ENCODE data around the gene PLXNA4. TPM values are rescaled to one million over a fixed set of nuclear protein-coding genes. Genes with fewer than 3 reads are reported as not detected.

PLXNA4 gene
- total RNA-seq, 1 experiment from 2014 or later, result not detected

DNA sequence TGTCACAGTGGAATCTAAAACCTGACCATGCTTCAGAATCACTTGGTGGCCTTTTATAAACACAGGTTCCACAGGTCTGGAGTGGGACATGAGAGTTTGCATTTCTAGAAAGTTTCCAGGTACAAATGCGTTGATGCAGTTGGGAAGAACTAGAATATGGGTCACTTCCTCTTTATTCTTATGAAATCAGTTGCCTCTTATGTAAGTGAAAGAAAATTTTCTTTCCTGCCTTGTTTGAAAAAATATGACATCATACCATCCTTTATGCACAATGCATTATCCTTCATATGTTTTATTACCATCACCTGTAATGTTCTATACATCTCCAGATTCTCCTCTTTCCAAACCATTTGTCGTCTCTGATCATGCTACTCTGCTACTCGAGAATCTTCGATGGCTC, 44.0 kb downstream of the PLXNA4 start:
- CTCF ChIA-PET, result no interaction called here

More for the DNA sequence above, 44.0 kb downstream of the PLXNA4 start:
- Histone ChIP-seq H4K20me1 (ENCODE audit: insufficient read depth) (no peaks in the 10 kb centered on the region), H3K79me2 (ENCODE audit: insufficient read depth, low read length) (no peaks in the 10 kb centered on the region), H3K4me3 (replicated peaks in 1 of 2; ENCODE audit: low read depth in 1 of 2, low read length in 2 of 2) (no peak overlapping the region), H3K4me2 (ENCODE audit: low read length) (no peak overlapping the region), H3K27me3 (ENCODE audit: insufficient read depth, low read length) (peaks cover 87% of the 10 kb centered on the region), H3K9me3 (ENCODE audit: control insufficient read depth in 1 of 2, insufficient read depth in 1 of 2, low read depth in 1 of 2, low read length in 2 of 2) (no peaks in the 10 kb centered on the region), H3K27ac (ENCODE audit: low read depth, low read length) (no peak overlapping the region), H3K9ac (ENCODE audit: low read length) (no peak overlapping the region), H3K36me3 (ENCODE audit: control insufficient read depth in 1 of 2, insufficient read depth in 2 of 2, low read length in 2 of 2) (no peaks in the 10 kb centered on the region), H3K4me1 (ENCODE audit: control insufficient read depth in 1 of 2, insufficient read depth in 2 of 2, low read length in 2 of 2) (no peaks in the 10 kb centered on the region), H3K9me2 (ENCODE audit: insufficient read depth) (no peaks in the 10 kb centered on the region), H2AFZ (ENCODE audit: low read depth, low read length, poor library complexity, severe bottlenecking) (no peak overlapping the region)
- RAD21 ChIA-PET (ENCODE audit: low non-redundant PET in 1 of 2, low total read pairs in 2 of 2, uncharacterized antibody in 2 of 2, unreplicated experiment in 2 of 2), result no interaction called here
- ATAC-seq, result no peak
- POLR2A ChIA-PET, result no interaction called here
- intact Hi-C loops (cut with micrococcal nuclease), result no loop called here
- no TSS peak for BruUV-seq (replicated peaks)
- TF ChIP-seq, protein P1, sequence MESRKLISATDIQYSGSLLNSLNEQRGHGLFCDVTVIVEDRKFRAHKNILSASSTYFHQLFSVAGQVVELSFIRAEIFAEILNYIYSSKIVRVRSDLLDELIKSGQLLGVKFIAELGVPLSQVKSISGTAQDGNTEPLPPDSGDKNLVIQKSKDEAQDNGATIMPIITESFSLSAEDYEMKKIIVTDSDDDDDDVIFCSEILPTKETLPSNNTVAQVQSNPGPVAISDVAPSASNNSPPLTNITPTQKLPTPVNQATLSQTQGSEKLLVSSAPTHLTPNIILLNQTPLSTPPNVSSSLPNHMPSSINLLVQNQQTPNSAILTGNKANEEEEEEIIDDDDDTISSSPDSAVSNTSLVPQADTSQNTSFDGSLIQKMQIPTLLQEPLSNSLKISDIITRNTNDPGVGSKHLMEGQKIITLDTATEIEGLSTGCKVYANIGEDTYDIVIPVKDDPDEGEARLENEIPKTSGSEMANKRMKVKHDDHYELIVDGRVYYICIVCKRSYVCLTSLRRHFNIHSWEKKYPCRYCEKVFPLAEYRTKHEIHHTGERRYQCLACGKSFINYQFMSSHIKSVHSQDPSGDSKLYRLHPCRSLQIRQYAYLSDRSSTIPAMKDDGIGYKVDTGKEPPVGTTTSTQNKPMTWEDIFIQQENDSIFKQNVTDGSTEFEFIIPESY (IDR thresholded peaks at IDR 0.05; ENCODE audit: extremely low read depth, insufficient replicate concordance, low read length), result no peak
- no peak for TF ChIP-seq RAD21 (IDR thresholded peaks at IDR 0.05; ENCODE audit: low read depth)
- TF ChIP-seq SIN3A (IDR thresholded peaks at IDR 0.05; ENCODE audit: low read depth), result no peak
- TF ChIP-seq EZH2 (IDR thresholded peaks at IDR 0.05), result no peak
- TF ChIP-seq, protein P2, sequence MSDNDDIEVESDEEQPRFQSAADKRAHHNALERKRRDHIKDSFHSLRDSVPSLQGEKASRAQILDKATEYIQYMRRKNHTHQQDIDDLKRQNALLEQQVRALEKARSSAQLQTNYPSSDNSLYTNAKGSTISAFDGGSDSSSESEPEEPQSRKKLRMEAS (IDR thresholded peaks at IDR 0.05), result no peak
- TF ChIP-seq CEBPB (IDR thresholded peaks at IDR 0.05; ENCODE audit: low read depth), result no peak
- TF ChIP-seq, protein P3, sequence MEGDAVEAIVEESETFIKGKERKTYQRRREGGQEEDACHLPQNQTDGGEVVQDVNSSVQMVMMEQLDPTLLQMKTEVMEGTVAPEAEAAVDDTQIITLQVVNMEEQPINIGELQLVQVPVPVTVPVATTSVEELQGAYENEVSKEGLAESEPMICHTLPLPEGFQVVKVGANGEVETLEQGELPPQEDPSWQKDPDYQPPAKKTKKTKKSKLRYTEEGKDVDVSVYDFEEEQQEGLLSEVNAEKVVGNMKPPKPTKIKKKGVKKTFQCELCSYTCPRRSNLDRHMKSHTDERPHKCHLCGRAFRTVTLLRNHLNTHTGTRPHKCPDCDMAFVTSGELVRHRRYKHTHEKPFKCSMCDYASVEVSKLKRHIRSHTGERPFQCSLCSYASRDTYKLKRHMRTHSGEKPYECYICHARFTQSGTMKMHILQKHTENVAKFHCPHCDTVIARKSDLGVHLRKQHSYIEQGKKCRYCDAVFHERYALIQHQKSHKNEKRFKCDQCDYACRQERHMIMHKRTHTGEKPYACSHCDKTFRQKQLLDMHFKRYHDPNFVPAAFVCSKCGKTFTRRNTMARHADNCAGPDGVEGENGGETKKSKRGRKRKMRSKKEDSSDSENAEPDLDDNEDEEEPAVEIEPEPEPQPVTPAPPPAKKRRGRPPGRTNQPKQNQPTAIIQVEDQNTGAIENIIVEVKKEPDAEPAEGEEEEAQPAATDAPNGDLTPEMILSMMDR (IDR thresholded peaks at IDR 0.05 in 2 of 3, conservative IDR thresholded peaks at IDR 0.05 in 1 of 3; ENCODE audit: borderline replicate concordance in 1 of 3, insufficient read depth in 1 of 3, low read depth in 2 of 3, low read length in 2 of 3), result no peak
- no peak for TF ChIP-seq JUND (IDR thresholded peaks at IDR 0.05)
- TF ChIP-seq FOSL1 (IDR thresholded peaks at IDR 0.05; ENCODE audit: low read depth), result no peak
- no peak for DNase-seq (ENCODE audit: low read depth, low spot score)
